HFFc6 (cell line): Measurements from ENCODE around the gene BMP6. TPM values are rescaled to one million over a fixed set of nuclear protein-coding genes. Genes with fewer than 3 reads are reported as not detected.
A peak's percentile ranks its signal among the peaks of the same experiment; 100 is the strongest.

ENCODE experiments used
- DNase-seq: peaks from one replicate; pipeline ENCODE4 v3.0.0-alpha.2; 2018
- H3K27ac Mint-ChIP-seq: 2 replicates; pipeline ENCODE4 v1.8.0; 2020; ENCODE audit warnings: mild to moderate bottlenecking, mixed read lengths
- H3K27me3 Mint-ChIP-seq: 2 replicates; pipeline ENCODE4 v1.8.0; 2021; ENCODE audit warnings: mild to moderate bottlenecking, moderate library complexity, mixed read lengths; ENCODE audit not compliant: insufficient read depth
- H3K36me3 Mint-ChIP-seq: 2 replicates; pipeline ENCODE4 v1.8.0; 2021; ENCODE audit warnings: low read depth, mixed read lengths
- H3K4me1 Mint-ChIP-seq: 2 replicates; pipeline ENCODE4 v1.8.0; 2020; ENCODE audit warnings: low read depth, mixed read lengths
- H3K4me3 Mint-ChIP-seq: 2 replicates; pipeline ENCODE4 v1.8.0; 2020; ENCODE audit warnings: mild to moderate bottlenecking, moderate library complexity, mixed read lengths
- H3K9me3 Mint-ChIP-seq: 2 replicates; pipeline ENCODE4 v1.8.0; 2020; ENCODE audit warnings: mild to moderate bottlenecking, mixed read lengths
- total RNA-seq, 6 experiments: library from RNA; stranded (reverse); fragmentation: NEBNext Ultra II Directional; extraction: Animal tissue kit (Norgen Biotek cat#: 25700); gene quantifications; 2 replicates in 1 of 6; 3 replicates in 5 of 6; pipeline ENCODE4 v1.2.3, GENCODE V29; 2021
- TF ChIP-seq, protein P1 (sequence below): fragments of 200-600 bp; sonication (generic); IDR thresholded peaks from 2 replicates; pipeline ENCODE4 v1.5.0; 2021; ENCODE audit warnings: antibody characterized with exemption, mild to moderate bottlenecking

Gene BMP6
- total RNA-seq, 6 experiments from 2014 or later, result 0.05 to 0.43 (median 0.11) TPM; not detected in 1

- Mint-ChIP-seq H3K36me3 (no peaks in the 10 kb centered on the region), H3K4me3 (peak overlapping the region; percentile 86), H3K9me3 (no peaks in the 10 kb centered on the region), H3K27me3 (peaks cover 21% of the 10 kb centered on the region), H3K4me1 (peaks cover 35% of the 10 kb centered on the region), H3K27ac (no peak overlapping the region)
- no peak for DNase-seq
- TF ChIP-seq, protein P1, sequence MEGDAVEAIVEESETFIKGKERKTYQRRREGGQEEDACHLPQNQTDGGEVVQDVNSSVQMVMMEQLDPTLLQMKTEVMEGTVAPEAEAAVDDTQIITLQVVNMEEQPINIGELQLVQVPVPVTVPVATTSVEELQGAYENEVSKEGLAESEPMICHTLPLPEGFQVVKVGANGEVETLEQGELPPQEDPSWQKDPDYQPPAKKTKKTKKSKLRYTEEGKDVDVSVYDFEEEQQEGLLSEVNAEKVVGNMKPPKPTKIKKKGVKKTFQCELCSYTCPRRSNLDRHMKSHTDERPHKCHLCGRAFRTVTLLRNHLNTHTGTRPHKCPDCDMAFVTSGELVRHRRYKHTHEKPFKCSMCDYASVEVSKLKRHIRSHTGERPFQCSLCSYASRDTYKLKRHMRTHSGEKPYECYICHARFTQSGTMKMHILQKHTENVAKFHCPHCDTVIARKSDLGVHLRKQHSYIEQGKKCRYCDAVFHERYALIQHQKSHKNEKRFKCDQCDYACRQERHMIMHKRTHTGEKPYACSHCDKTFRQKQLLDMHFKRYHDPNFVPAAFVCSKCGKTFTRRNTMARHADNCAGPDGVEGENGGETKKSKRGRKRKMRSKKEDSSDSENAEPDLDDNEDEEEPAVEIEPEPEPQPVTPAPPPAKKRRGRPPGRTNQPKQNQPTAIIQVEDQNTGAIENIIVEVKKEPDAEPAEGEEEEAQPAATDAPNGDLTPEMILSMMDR, result no peak
Measured at GRCh38 chr6:7726416-7727085, 652 bp downstream of the BMP6 start.

- no peak overlapping the region for H3K27ac Mint-ChIP-seq
Measured at GRCh38 chr6:7727086-7727945, 1.4 kb downstream of the BMP6 start.

GRCh38 chr6:7727946-7728854 lies 2.3 kb downstream of the BMP6 start:
- no peaks in the 10 kb centered on the region for H3K9me3 Mint-ChIP-seq
- peaks cover 36% of the 10 kb centered on the region for H3K4me1 Mint-ChIP-seq
- peaks cover 21% of the 10 kb centered on the region for H3K27me3 Mint-ChIP-seq
- H3K27ac Mint-ChIP-seq, result no peak overlapping the region
- H3K36me3 Mint-ChIP-seq, result no peaks in the 10 kb centered on the region
- TF ChIP-seq, protein P1, result no peak
- DNase-seq, result no peak
- peak overlapping the region; percentile 83 for H3K4me3 Mint-ChIP-seq

More at GRCh38 chr6:7727086-7727945, 1.4 kb downstream of the BMP6 start:
- H3K36me3 Mint-ChIP-seq, result no peaks in the 10 kb centered on the region
- peaks cover 21% of the 10 kb centered on the region for H3K27me3 Mint-ChIP-seq
- peaks cover 38% of the 10 kb centered on the region for H3K4me1 Mint-ChIP-seq
- peak overlapping the region; percentile 83 for H3K4me3 Mint-ChIP-seq
- no peak for DNase-seq
- no peaks in the 10 kb centered on the region for H3K9me3 Mint-ChIP-seq
- TF ChIP-seq, protein P1, result no peak

DNA sequence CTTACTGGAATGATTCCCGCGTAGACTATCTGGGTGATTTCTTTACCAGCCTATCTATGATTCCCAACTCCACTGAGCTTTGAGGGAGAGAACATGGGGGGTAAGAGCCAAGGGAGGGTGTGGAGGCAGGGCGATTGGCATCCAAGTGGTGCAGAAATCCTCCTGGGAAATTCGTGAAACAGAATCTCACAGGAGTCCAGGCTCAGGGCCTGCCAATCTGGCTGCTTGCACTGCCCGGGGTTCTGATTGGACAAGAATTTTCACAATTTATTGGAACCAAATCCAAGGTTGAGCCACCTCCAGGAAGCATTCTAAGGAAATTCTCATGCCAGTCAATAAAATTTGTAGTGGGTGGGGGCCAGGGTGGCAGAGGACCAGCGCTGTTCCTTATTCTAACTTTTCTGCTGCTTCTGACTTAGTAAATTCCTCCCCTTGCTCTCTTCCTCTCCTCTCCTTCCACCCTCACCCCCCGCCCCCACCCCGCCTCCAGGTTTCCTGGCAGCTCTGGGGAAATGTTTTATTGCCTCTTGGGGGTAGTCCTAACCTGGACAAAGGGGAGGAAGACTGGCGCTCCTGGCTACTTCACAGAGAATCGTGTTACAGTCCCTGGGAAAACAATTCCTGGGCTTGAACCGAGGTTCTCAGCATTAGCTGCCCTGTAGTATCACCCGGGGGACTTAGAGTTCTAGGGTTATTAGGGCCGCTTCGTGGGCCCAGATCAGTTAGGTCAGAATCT lies 3.1 kb downstream of the BMP6 start:
- Mint-ChIP-seq H3K9me3 (no peaks in the 10 kb centered on the region), H3K4me1 (peaks cover 36% of the 10 kb centered on the region), H3K36me3 (no peaks in the 10 kb centered on the region), H3K27me3 (peaks cover 18% of the 10 kb centered on the region), H3K27ac (no peak overlapping the region), H3K4me3 (peak overlapping the region; percentile 30; the same call in 1 of the 2 replicates)
- no peak for DNase-seq
- TF ChIP-seq, protein P1, result no peak
